ENCODE measurements around the gene TLCD4. TPM values are rescaled to one million over a fixed set of nuclear protein-coding genes. Genes with fewer than 3 reads are reported as not detected.
"Not testable (repeated sequence)": the region's sequence is repeated elsewhere in the genome, so short reads cannot be mapped to it uniquely, and the experiment has no call there.

The TLCD4 gene
- total RNA-seq, 6 experiments from 2014 or later: 0.17 to 0.37 (median 0.26) TPM

DNA sequence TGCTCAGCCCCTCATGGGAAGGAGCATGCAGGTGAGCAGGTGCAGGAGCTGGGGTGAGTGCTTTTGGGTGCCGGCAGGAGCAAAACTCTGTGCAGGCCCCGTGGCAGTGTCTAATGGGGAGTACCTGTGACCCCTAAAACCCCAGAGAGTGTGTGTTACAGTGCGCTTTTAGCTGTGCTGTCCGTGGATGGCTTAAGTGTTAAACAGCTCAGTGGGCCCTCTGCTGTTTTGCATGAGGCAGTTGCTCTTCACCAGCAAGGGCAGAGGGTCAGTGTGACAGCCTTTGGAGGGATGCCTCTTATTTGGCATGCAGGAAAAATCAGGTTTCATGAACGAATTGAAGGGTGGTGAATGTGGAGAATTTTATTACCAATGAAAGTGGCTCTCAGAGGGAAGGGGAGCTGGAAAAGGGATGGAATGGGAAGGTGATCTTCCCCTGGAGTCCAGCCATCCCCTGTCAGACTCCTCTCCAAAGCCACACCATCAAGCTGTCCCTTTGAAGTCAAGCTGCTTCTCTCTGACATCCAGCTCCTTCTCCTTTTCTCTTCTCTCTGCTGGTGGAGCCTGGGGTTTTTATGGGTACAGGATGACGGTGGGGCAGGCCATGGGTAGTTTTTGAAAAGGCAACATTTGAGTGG is 27.4 kb upstream of the TLCD4 start:
- Mint-ChIP-seq H3K27me3 (ENCODE audit: insufficient read depth) (peaks cover 2% of the 10 kb centered on the region), H3K36me3 (ENCODE audit: low read depth) (no peaks in the 10 kb centered on the region), H3K27ac (no peak overlapping the region), H3K4me3 (no peak overlapping the region), H3K9me3 (no peaks in the 10 kb centered on the region), H3K4me1 (ENCODE audit: low read depth) (peaks cover 28% of the 10 kb centered on the region)
- no peak for DNase-seq
- TF ChIP-seq, protein P1, sequence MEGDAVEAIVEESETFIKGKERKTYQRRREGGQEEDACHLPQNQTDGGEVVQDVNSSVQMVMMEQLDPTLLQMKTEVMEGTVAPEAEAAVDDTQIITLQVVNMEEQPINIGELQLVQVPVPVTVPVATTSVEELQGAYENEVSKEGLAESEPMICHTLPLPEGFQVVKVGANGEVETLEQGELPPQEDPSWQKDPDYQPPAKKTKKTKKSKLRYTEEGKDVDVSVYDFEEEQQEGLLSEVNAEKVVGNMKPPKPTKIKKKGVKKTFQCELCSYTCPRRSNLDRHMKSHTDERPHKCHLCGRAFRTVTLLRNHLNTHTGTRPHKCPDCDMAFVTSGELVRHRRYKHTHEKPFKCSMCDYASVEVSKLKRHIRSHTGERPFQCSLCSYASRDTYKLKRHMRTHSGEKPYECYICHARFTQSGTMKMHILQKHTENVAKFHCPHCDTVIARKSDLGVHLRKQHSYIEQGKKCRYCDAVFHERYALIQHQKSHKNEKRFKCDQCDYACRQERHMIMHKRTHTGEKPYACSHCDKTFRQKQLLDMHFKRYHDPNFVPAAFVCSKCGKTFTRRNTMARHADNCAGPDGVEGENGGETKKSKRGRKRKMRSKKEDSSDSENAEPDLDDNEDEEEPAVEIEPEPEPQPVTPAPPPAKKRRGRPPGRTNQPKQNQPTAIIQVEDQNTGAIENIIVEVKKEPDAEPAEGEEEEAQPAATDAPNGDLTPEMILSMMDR (IDR thresholded peaks at IDR 0.05): no peak

DNA sequence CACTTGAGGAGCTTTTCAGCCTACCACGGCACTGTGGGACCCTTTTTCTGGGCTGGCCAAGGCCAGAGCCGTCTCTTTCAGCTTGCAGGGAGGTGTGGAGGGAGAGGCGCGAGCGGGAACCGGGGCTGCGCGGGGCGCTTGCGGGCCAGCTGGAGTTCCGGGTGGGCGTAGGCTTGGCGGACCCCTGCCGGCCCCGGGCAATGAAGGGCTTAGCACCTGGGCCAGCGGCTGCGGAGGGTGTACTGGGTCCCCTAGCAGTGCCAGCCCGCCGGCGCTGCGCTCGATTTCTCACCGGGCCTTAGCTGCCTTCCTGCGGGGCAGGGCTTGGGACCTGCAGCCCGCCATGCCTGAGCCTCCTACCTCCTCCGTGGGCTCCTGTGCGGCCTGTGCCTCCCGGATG is 25.9 kb upstream of the TLCD4 start:
- H3K4me1 Mint-ChIP-seq (ENCODE audit: low read depth): peaks cover 20% of the 10 kb centered on the region
- H3K36me3 Mint-ChIP-seq (ENCODE audit: low read depth); DNase-seq; H3K27ac Mint-ChIP-seq; H3K27me3 Mint-ChIP-seq (ENCODE audit: insufficient read depth); H3K4me3 Mint-ChIP-seq; H3K9me3 Mint-ChIP-seq: not testable (repeated sequence)

DNA sequence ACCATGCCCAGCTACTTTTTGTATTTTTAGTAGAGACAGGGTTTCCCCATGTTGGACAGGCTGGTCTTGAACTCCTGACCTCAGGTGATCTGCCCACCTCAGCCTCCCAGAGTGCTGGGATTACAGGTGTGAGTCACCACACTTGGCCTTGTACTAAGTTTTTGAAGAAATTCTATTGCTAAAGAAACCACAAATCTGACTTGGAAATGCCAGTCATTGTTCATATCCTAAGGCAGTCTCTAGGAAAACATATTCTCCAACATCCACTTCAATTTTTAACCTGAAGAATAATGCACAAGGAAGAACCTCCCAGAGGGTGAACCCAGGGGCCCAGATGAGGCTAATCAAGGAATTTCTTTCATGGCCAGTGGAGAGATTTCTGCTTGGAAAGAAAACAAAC is 24.3 kb upstream of the TLCD4 start:
- H3K27me3 Mint-ChIP-seq (ENCODE audit: insufficient read depth): not testable (repeated sequence)

DNA sequence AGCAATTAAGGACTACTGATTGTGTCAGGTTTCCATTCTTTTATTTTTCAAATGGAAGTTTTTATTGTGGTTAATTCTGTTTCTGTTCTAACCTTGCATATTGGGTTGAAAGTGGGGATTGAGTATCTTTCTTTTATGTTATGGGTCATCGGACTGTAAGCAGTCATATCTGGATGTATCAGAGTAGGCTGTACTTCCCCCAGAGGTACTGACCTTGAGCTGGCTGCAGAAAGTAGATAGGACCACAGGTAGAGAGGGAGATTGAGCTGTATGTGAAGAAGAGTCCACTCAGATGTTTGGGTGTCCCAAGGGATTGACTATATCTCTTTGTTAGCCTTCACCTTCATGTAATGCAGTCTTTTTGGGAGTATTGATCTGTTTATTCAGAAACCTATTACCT is 23.9 kb upstream of the TLCD4 start:
- Mint-ChIP-seq H3K27me3 (ENCODE audit: insufficient read depth) (no peaks in the 10 kb centered on the region; the same call in none of the 2 replicates), H3K9me3 (no peaks in the 10 kb centered on the region), H3K4me3 (no peak overlapping the region), H3K4me1 (ENCODE audit: low read depth) (peaks cover 4% of the 10 kb centered on the region), H3K36me3 (ENCODE audit: low read depth) (no peaks in the 10 kb centered on the region), H3K27ac (no peak overlapping the region)
- TF ChIP-seq, protein P1 (IDR thresholded peaks at IDR 0.05): no peak
- DNase-seq: no peak

More for the DNA sequence above, 24.3 kb upstream of the TLCD4 start:
- not testable (repeated sequence) for H3K4me1 Mint-ChIP-seq (ENCODE audit: low read depth); H3K4me3 Mint-ChIP-seq; H3K27ac Mint-ChIP-seq; H3K36me3 Mint-ChIP-seq (ENCODE audit: low read depth); H3K9me3 Mint-ChIP-seq; DNase-seq

DNA sequence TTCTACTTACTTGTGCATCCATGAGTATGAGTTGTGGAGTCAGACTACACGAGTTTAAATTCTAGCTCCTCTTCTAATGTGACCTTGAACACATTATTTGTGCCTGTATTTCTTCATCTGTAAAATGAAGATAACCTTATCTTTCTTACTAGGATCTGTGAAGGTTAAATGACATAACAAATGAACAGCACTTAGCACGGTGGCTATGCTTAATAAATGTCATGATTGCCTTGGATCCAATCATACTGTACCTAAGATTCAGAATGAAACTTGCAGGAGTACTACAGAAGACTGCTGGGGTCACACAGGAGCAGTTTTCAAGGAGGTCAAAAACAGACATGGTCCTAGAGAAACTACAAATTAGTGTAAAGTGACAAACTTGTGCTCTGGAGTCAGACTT is 22.2 kb upstream of the TLCD4 start:
- Mint-ChIP-seq H3K36me3 (ENCODE audit: low read depth) (no peaks in the 10 kb centered on the region), H3K4me3 (no peak overlapping the region), H3K4me1 (ENCODE audit: low read depth) (no peaks in the 10 kb centered on the region), H3K9me3 (no peaks in the 10 kb centered on the region), H3K27ac (no peak overlapping the region), H3K27me3 (ENCODE audit: insufficient read depth) (no peaks in the 10 kb centered on the region; the same call in none of the 2 replicates)
- DNase-seq: no peak
- TF ChIP-seq, protein P1 (IDR thresholded peaks at IDR 0.05): no peak

DNA sequence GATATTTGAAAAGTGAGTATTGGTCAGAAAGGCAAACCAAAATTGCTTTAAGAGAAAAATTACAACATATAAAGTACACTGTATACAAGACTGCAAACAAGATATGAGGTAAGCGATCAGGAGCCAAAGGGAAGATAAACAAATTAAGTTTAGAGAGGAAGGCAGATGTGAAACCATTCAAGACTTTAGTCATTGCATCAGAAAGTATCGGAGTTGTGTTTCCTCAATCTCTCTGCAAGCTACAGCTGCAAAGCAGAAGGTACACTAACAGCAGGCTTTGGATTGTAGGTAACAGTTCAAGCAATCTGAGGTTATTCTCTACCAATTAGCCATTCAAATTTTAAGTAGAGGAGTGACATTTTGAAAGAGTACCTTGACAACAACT is 21.3 kb upstream of the TLCD4 start:
- DNase-seq: no peak
- Mint-ChIP-seq H3K4me1 (ENCODE audit: low read depth) (no peaks in the 10 kb centered on the region), H3K27ac (no peak overlapping the region), H3K4me3 (no peak overlapping the region), H3K9me3 (no peaks in the 10 kb centered on the region), H3K36me3 (ENCODE audit: low read depth) (no peaks in the 10 kb centered on the region), H3K27me3 (ENCODE audit: insufficient read depth) (no peaks in the 10 kb centered on the region; the same call in 1 of the 2 replicates)
- TF ChIP-seq, protein P1 (IDR thresholded peaks at IDR 0.05): no peak
